ENCODE results near the gene CELF3.

- TF ChIP-seq CTCF (IDR thresholded peaks at IDR 0.05) (no peak), POLR2AphosphoS5 (IDR thresholded peaks at IDR 0.05) (no peak), POLR2A (IDR thresholded peaks at IDR 0.05) (no peak)
These were observed 44.2 kb upstream of the CELF3 start for GRCh38 chr1:151760597-151761385.

All from suprapubic skin (tissue), 4 donors.